Activated CD8-positive, alpha-beta memory T cell treated with anti-CD3 and anti-CD28 coated beads, Interleukin-2, amount 50 U/mL, for 1 hour (primary cell): ENCODE results near the gene CHRDL2.
"Not testable (repeated sequence)": the region's sequence is repeated elsewhere in the genome, so short reads cannot be mapped to it uniquely, and the experiment has no call there.

Experiments used
- DNase-seq: peaks from one replicate; pipeline ENCODE4 v3.0.0-alpha.2; 2020; ENCODE audit errors: extremely low read depth

The CHRDL2 gene

GRCh38 chr11:74731301-74732094 lies at the start of gene CHRDL2:
Gene CHRDL2, minus strand, starts transcription at chr11:74731426. Its CDS starts 538 bp downstream, at chr11:74730888.
- DNase-seq = no peak

GRCh38 chr11:74780248-74781005 lies 49.2 kb upstream of the CHRDL2 start:
- DNase-seq = no peak

- DNase-seq = no peak
Observed at GRCh38 chr11:74778581-74778980, 47.4 kb upstream of the CHRDL2 start.

- no peak for DNase-seq
Observed at GRCh38 chr11:74777877-74778276, 46.7 kb upstream of the CHRDL2 start.

GRCh38 chr11:74777038-74777437 lies 45.8 kb upstream of the CHRDL2 start:
- no peak for DNase-seq

GRCh38 chr11:74776546-74776945 lies 45.3 kb upstream of the CHRDL2 start:
- DNase-seq = no peak

- DNase-seq = no peak
Observed at GRCh38 chr11:74775762-74776161, 44.5 kb upstream of the CHRDL2 start.

- no peak for DNase-seq
Observed at GRCh38 chr11:74773476-74773875, 42.2 kb upstream of the CHRDL2 start.

GRCh38 chr11:74771139-74771538 lies 39.9 kb upstream of the CHRDL2 start:
- no peak for DNase-seq

GRCh38 chr11:74770456-74770855 lies 39.2 kb upstream of the CHRDL2 start:
- DNase-seq = no peak

- no peak for DNase-seq
Observed at GRCh38 chr11:74769055-74769707, 38.0 kb upstream of the CHRDL2 start.

- not testable (repeated sequence) for DNase-seq
Observed at GRCh38 chr11:74768172-74768651, 37.0 kb upstream of the CHRDL2 start.

- no peak for DNase-seq
Observed at GRCh38 chr11:74766905-74767304, 35.7 kb upstream of the CHRDL2 start.

- no peak for DNase-seq
Observed at GRCh38 chr11:74756571-74756970, 25.3 kb upstream of the CHRDL2 start.

GRCh38 chr11:74755395-74755995 lies 24.3 kb upstream of the CHRDL2 start:
- no peak for DNase-seq

GRCh38 chr11:74754507-74755252 lies 23.5 kb upstream of the CHRDL2 start:
- no peak for DNase-seq

GRCh38 chr11:74751303-74751702 lies 20.1 kb upstream of the CHRDL2 start:
- DNase-seq = no peak

- not testable (repeated sequence) for DNase-seq
Observed at GRCh38 chr11:74750598-74750997, 19.4 kb upstream of the CHRDL2 start.

GRCh38 chr11:74749965-74750296 lies 18.7 kb upstream of the CHRDL2 start:
- DNase-seq = no peak

- no peak for DNase-seq
Observed at GRCh38 chr11:74749127-74749964, 18.1 kb upstream of the CHRDL2 start.
